Psoas muscle (tissue), 8 donors: ENCODE results near the gene HSD17B12. TPM values are rescaled to one million over a fixed set of nuclear protein-coding genes. Genes with fewer than 3 reads are reported as not detected.

Source experiments
- ATAC-seq, 4 donors: fragments of 200-7000 bp; cut with Tn5 transposase; one replicate each; pipeline ENCODE4 v1.9.1; 2020; ENCODE audit warnings: moderate library complexity in 3 of 4, mild to moderate bottlenecking in 2 of 4
- DNase-seq, 2 donors: peaks; one replicate each; pipeline ENCODE4 v3.0.0-alpha.2; 2020
- H3K27ac ChIP-seq: fragments of 200-600 bp; one replicate; pipeline ENCODE4 v1.8.0; 2022
- H3K27me3 ChIP-seq, 3 donors: fragments of 200-600 bp in 1 of 3; one replicate each; pipeline versions ENCODE4 v1.6.1 to v1.8.0; 2013 to 2022; ENCODE audit warnings: low read length in 2 of 3, mild to moderate bottlenecking in 2 of 3, moderate library complexity in 1 of 3; ENCODE audit not compliant: insufficient read depth in 3 of 3
- H3K36me3 ChIP-seq, 2 donors: fragments of 200-600 bp in 1 of 2; one replicate each; pipeline versions ENCODE4 v1.6.1 to v1.8.0; 2013 to 2022; ENCODE audit warnings: low read depth in 1 of 2, mild to moderate bottlenecking in 1 of 2, moderate library complexity in 1 of 2; ENCODE audit not compliant: insufficient read depth in 1 of 2
- H3K4me1 ChIP-seq: fragments of 200-600 bp; one replicate; pipeline ENCODE4 v1.8.0; 2022
- H3K4me3 ChIP-seq: fragments of 200-600 bp; one replicate; pipeline ENCODE4 v1.8.0; 2022; ENCODE audit warnings: mild to moderate bottlenecking
- H3K9me3 ChIP-seq: fragments of 200-600 bp; one replicate; pipeline ENCODE4 v1.8.0; 2022
- WGBS, 3 donors: extraction: QIAGEN DNeasy Blood & Tissue Kit; methylation state at CpG; one replicate each; pipeline versions ENCODE4 v1.1.6 to v1.1.7; 2013; 5-methylcytosine and 5-hydroxymethylcytosine counted together
- intact Hi-C, 2 donors: fragments of 100-400 bp; cut with DNase I; formaldehyde crosslinking; loops; one replicate each; pipeline versions ENCODE4 v1.11.0 to v1.14.2; 2022
- polyA plus RNA-seq, 3 donors: library from polyadenylated mRNA; stranded (reverse); fragments of 200-250 nt; gene quantifications; one replicate each; pipeline ENCODE4 v1.2.3, GENCODE V29; 2013
- total RNA-seq, 4 donors: library from RNA; stranded (reverse); fragmentation: NEBNext Ultra II Directional in 2 of 4; extraction: Animal tissue kit (Norgen Biotek cat#: 25700) in 2 of 4; gene quantifications; one replicate each; pipeline versions ENCODE4 v1.2.1 to v1.2.4, GENCODE V29; 2021 to 2023
- TF ChIP-seq, protein P1 (sequence below): fragments of 200-600 bp; IDR thresholded peaks from one replicate; pipeline ENCODE4 v1.8.0; 2022; ENCODE audit warnings: antibody characterized with exemption
- donor health status: healthy with polysubstance abuse.
- donor health status: DM: no; HTN: no; CAD: no; lungs with moderate emphysema.
- donor health status: Bipolar disorder and iron deficiency.
- donor health status: healthy.
- donor health status: DM: yes; HTN: yes; CAD: no.
- donor health status: DM: no; HTN: no; CAD: no.
- donor health status: DM: no; HTN: no; CAD: no.
- donor health status: DM: yes; HTN: yes; CAD: no.

HSD17B12 gene
- total and polyA plus RNA-seq, 7 donors: 29.2 to 82.0 (median 45.0) TPM

DNA sequence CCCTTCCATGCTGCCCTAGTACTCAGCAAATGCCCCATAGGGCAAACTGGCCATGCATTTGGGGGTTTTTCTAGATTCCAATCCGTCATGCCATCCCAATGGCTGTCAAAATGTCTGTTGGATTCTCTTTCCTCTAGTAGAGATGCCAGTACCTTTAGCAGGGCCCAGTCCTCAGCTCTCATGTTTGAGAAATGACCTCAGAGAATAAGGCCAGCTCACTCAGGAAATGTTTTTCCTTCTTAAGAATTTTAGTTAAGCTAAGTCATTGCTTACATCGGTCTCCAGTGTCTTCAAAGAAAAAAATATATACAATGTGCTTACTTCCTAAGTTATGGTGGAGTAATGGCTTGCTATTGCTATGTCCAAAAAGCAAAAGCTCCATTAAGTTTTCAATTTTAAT, 186.0 kb downstream of the HSD17B12 start:
- no peaks in the 10 kb centered on the region for H3K27me3 ChIP-seq
- DNase-seq (no peak), ATAC-seq (no peak)
- 55 to 75% (median 73%) methylated on average over 2 of the region's 2 CpGs for WGBS, 3 donors
- H3K36me3 ChIP-seq: no peaks in the 10 kb centered on the region
- H3K4me1 ChIP-seq: no peaks in the 10 kb centered on the region
- intact Hi-C loops: no loop called here
- H3K4me3 ChIP-seq: no peak overlapping the region
- H3K9me3 ChIP-seq: no peaks in the 10 kb centered on the region
- TF ChIP-seq, protein P1, sequence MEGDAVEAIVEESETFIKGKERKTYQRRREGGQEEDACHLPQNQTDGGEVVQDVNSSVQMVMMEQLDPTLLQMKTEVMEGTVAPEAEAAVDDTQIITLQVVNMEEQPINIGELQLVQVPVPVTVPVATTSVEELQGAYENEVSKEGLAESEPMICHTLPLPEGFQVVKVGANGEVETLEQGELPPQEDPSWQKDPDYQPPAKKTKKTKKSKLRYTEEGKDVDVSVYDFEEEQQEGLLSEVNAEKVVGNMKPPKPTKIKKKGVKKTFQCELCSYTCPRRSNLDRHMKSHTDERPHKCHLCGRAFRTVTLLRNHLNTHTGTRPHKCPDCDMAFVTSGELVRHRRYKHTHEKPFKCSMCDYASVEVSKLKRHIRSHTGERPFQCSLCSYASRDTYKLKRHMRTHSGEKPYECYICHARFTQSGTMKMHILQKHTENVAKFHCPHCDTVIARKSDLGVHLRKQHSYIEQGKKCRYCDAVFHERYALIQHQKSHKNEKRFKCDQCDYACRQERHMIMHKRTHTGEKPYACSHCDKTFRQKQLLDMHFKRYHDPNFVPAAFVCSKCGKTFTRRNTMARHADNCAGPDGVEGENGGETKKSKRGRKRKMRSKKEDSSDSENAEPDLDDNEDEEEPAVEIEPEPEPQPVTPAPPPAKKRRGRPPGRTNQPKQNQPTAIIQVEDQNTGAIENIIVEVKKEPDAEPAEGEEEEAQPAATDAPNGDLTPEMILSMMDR: no peak
- H3K27ac ChIP-seq: no peak overlapping the region

DNA sequence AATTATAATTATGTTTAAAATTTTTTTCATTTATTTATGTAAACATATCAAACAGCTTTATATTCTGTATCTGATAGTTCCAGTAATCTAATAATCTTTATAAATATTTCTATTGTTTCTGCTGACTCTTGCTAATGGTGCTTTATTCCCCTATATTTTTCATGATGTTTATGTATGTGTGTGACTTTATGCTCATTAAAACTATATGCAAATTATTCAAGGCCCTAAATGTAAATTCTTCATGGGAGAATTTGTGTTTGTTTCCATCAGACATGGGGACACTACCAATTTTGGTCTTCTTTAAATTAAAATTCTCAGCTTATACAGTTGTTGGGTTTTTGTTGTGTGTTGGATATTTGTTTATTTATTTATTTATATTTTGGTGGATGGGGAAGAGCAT, 186.4 kb downstream of the HSD17B12 start:
- no peak for ATAC-seq
- no peaks in the 10 kb centered on the region for H3K36me3 ChIP-seq
- TF ChIP-seq, protein P1: no peak
- H3K4me1 ChIP-seq: no peaks in the 10 kb centered on the region
- H3K27me3 ChIP-seq: no peaks in the 10 kb centered on the region
- no peak overlapping the region for H3K27ac ChIP-seq
- DNase-seq: no peak
- no peaks in the 10 kb centered on the region for H3K9me3 ChIP-seq
- no peak overlapping the region for H3K4me3 ChIP-seq
- intact Hi-C loops: no loop called here

DNA sequence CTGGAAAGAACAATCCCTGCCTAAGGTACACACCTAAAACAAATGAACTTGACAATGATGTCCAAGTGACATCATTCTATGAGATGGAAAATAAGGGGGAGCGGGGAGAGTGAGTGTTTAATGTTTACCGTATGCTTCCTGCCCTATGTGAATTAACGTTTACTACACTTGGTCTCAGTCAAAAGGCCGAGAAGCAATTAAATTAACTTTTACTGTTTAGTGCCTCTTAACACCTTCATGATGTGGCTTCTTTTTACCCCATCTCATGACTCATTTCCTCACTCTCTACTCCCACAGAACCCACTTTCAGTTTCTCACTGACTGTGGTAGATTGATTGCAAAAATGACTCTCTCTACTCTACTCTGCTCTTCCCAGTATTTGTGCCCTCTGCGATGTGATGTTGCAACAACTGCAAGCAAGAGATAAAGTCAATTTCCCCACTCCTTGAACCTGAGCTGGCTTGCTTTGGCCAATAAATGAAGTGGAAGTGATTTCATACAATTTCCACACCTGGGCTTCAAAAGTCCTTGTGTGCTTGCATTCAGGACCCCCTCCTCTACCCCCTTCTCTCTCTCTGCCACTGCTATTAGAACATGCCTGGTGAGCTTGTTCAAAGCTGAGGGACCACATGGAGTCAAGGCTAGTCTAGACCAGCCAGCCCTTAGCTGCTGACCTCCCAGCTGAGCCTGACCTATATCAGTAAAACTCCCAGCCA, 188.5 kb downstream of the HSD17B12 start:
- H3K9me3 ChIP-seq: no peaks in the 10 kb centered on the region
- 31 to 37% (median 34%) methylated on average over 5 of the region's 5 CpGs for WGBS, 3 donors
- no peak overlapping the region for H3K27ac ChIP-seq
- H3K27me3 ChIP-seq: peaks cover 0 to 6% (median 3%) of the 10 kb centered on the region in 3 donors
- TF ChIP-seq, protein P1: no peak
- no peaks in the 10 kb centered on the region for H3K36me3 ChIP-seq
- H3K4me3 ChIP-seq: no peak overlapping the region
- intact Hi-C loops: no loop called here
- H3K4me1 ChIP-seq: no peaks in the 10 kb centered on the region
- DNase-seq: no peak
- no peak for ATAC-seq

DNA sequence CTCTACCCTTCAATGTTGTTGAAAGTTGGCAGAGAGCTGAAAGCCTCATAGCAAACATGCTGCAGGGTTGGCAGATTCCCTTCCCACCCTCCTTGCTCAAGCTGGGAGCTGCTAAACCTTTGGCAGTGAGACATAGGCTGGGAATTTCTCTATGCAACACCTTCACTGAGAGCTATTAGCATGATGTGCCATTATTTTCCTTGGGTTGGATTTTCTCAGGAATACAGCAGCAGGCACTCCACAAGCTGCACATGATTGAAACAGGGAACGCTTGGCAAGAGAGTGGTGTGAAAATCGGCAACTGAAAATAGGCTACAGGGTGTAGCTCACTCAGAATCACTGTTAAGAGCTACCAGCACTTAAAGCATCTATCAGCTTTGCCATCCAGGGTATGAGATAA, 190.5 kb downstream of the HSD17B12 start:
- TF ChIP-seq, protein P1: no peak
- H3K4me1 ChIP-seq: no peaks in the 10 kb centered on the region
- H3K36me3 ChIP-seq: no peaks in the 10 kb centered on the region
- 62 to 66% (median 66%) methylated on average over 2 of the region's 2 CpGs for WGBS, 3 donors
- no peaks in the 10 kb centered on the region for H3K9me3 ChIP-seq
- H3K27ac ChIP-seq: no peak overlapping the region
- H3K4me3 ChIP-seq: no peak overlapping the region
- no peak for ATAC-seq
- intact Hi-C loops: no loop called here
- H3K27me3 ChIP-seq: peaks cover 3 to 6% (median 4%) of the 10 kb centered on the region in 3 donors
- DNase-seq: no peak

DNA sequence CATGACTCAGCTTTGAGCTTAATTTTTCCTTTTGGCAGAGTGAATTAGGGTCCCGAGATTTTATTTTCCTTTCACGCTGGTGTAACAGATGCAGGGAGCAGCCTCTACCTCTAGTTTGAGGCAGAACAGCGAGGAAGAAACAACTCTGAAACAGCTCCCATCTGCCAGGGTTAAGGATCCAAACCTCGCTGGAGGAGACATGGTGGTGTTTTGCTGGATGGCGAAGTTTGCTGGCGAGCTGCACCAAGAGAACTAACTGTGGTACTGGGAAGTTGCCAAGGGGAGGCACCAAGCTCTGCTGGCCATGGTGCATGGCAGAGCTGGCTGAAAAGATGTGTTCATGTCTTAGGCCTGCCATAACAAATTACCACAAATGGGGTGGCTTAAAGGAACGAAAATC, 192.5 kb downstream of the HSD17B12 start:
- no peak overlapping the region for H3K27ac ChIP-seq
- no peak overlapping the region for H3K4me3 ChIP-seq
- ATAC-seq (no peak), DNase-seq (no peak)
- WGBS, 3 donors: 58 to 62% (median 60%) methylated on average over 7 of the region's 7 CpGs
- TF ChIP-seq, protein P1: no peak
- H3K36me3 ChIP-seq: no peaks in the 10 kb centered on the region
- peaks cover 3 to 6% (median 4%) of the 10 kb centered on the region in 3 donors for H3K27me3 ChIP-seq
- intact Hi-C loops: no loop called here
- H3K4me1 ChIP-seq: no peaks in the 10 kb centered on the region
- H3K9me3 ChIP-seq: no peaks in the 10 kb centered on the region
